ENCODE data around the gene CADPS2.

- no peak for TF ChIP-seq CTCF (IDR thresholded peaks at IDR 0.05)
- TF ChIP-seq, protein P1, sequence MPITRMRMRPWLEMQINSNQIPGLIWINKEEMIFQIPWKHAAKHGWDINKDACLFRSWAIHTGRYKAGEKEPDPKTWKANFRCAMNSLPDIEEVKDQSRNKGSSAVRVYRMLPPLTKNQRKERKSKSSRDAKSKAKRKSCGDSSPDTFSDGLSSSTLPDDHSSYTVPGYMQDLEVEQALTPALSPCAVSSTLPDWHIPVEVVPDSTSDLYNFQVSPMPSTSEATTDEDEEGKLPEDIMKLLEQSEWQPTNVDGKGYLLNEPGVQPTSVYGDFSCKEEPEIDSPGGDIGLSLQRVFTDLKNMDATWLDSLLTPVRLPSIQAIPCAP (CRISPR knock-in tag; IDR thresholded peaks at IDR 0.05), result no peak
Observed at GRCh38 chr7:122403113-122403512, 483.1 kb downstream of the CADPS2 start.

Data from WTC11 (cell line).